ENCODE data around the gene SLC16A2.

DNA sequence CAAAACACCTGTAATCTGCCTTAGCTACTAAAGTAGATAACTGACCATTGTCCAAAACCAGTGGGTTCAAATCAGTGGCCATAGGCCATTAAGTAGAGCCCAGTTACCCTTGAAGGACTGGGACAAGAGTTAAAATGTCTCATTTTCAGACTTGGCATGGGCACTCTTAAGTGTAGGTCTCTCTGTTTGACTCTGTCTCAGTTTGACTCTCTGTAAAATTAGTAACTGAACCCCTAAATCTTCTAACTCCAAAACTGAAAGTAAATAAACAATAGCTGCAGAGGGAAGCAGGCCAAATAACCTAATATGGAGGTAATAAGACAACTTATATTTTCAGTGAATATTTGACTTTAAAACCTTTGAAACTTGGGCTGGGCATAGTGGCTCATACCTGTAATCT, 89.1 kb downstream of the SLC16A2 start:
- no peak for TF ChIP-seq SMC3 (IDR thresholded peaks at IDR 0.05; ENCODE audit: low read depth, low read length)
- no peak for TF ChIP-seq SIN3A (IDR thresholded peaks at IDR 0.05; ENCODE audit: borderline replicate concordance, low read depth, low read length)
- TF ChIP-seq, protein P1, sequence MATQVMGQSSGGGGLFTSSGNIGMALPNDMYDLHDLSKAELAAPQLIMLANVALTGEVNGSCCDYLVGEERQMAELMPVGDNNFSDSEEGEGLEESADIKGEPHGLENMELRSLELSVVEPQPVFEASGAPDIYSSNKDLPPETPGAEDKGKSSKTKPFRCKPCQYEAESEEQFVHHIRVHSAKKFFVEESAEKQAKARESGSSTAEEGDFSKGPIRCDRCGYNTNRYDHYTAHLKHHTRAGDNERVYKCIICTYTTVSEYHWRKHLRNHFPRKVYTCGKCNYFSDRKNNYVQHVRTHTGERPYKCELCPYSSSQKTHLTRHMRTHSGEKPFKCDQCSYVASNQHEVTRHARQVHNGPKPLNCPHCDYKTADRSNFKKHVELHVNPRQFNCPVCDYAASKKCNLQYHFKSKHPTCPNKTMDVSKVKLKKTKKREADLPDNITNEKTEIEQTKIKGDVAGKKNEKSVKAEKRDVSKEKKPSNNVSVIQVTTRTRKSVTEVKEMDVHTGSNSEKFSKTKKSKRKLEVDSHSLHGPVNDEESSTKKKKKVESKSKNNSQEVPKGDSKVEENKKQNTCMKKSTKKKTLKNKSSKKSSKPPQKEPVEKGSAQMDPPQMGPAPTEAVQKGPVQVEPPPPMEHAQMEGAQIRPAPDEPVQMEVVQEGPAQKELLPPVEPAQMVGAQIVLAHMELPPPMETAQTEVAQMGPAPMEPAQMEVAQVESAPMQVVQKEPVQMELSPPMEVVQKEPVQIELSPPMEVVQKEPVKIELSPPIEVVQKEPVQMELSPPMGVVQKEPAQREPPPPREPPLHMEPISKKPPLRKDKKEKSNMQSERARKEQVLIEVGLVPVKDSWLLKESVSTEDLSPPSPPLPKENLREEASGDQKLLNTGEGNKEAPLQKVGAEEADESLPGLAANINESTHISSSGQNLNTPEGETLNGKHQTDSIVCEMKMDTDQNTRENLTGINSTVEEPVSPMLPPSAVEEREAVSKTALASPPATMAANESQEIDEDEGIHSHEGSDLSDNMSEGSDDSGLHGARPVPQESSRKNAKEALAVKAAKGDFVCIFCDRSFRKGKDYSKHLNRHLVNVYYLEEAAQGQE (IDR thresholded peaks at IDR 0.05; ENCODE audit: low read depth, low read length): no peak
- no peak for TF ChIP-seq EZH2phosphoT487 (IDR thresholded peaks at IDR 0.05; ENCODE audit: borderline replicate concordance, low read depth)
